ENCODE measurements around the gene COX8A. TPM values are rescaled to one million over a fixed set of nuclear protein-coding genes. Genes with fewer than 3 reads are reported as not detected.

Gene COX8A
- total and polyA plus RNA-seq, 2 of the 13 experiments (the other 11 are each of a cell fraction or from before 2014, with no cell fraction given), result 202 to 406 TPM

GRCh38 chr11:63938479-63939396, 35.7 kb upstream of the COX8A start, which contains the start of gene NAA40 (continued):
- peak; percentile 76 for TF ChIP-seq ZBTB14 (CRISPR knock-in tag; IDR thresholded peaks at IDR 0.05)
- no peak for TF ChIP-seq AHDC1 (CRISPR knock-in tag; IDR thresholded peaks at IDR 0.05; ENCODE audit: borderline replicate concordance)
- TF ChIP-seq FIP1L1 (IDR thresholded peaks at IDR 0.05; ENCODE audit: borderline replicate concordance, insufficient read depth, low read depth, low read length), result no peak
- peak; percentile 56; the same call in 1 of the 2 replicates for TF ChIP-seq ATF2 (CRISPR knock-in tag; IDR thresholded peaks at IDR 0.05)
- no peak for TF ChIP-seq RARG (CRISPR knock-in tag; IDR thresholded peaks at IDR 0.05; ENCODE audit: low read depth)
- TF ChIP-seq, protein P1, sequence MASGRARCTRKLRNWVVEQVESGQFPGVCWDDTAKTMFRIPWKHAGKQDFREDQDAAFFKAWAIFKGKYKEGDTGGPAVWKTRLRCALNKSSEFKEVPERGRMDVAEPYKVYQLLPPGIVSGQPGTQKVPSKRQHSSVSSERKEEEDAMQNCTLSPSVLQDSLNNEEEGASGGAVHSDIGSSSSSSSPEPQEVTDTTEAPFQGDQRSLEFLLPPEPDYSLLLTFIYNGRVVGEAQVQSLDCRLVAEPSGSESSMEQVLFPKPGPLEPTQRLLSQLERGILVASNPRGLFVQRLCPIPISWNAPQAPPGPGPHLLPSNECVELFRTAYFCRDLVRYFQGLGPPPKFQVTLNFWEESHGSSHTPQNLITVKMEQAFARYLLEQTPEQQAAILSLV (CRISPR knock-in tag; IDR thresholded peaks at IDR 0.05; ENCODE audit: borderline replicate concordance), result peak; percentile 53; the same call in 1 of the 2 replicates
- TF ChIP-seq ZNF607 (CRISPR knock-in tag; IDR thresholded peaks at IDR 0.05; ENCODE audit: borderline replicate concordance), result no peak
- TF ChIP-seq, protein P2, sequence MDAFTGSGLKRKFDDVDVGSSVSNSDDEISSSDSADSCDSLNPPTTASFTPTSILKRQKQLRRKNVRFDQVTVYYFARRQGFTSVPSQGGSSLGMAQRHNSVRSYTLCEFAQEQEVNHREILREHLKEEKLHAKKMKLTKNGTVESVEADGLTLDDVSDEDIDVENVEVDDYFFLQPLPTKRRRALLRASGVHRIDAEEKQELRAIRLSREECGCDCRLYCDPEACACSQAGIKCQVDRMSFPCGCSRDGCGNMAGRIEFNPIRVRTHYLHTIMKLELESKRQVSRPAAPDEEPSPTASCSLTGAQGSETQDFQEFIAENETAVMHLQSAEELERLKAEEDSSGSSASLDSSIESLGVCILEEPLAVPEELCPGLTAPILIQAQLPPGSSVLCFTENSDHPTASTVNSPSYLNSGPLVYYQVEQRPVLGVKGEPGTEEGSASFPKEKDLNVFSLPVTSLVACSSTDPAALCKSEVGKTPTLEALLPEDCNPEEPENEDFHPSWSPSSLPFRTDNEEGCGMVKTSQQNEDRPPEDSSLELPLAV (CRISPR knock-in tag; conservative IDR thresholded peaks at IDR 0.05; ENCODE audit: low read depth), result no peak
- no peak; the same call in 1 of the 2 replicates for TF ChIP-seq BATF2 (CRISPR knock-in tag; IDR thresholded peaks at IDR 0.05)
- TF ChIP-seq ZNF546 (CRISPR knock-in tag; conservative IDR thresholded peaks at IDR 0.05), result peak; percentile 71; the same call in 1 of the 2 replicates
- no peak for TF ChIP-seq LCORL (IDR thresholded peaks at IDR 0.05)
- TF ChIP-seq LCORL (CRISPR knock-in tag; IDR thresholded peaks at IDR 0.05), result no peak
- peak; percentile 95 for TF ChIP-seq SP4 (CRISPR knock-in tag; IDR thresholded peaks at IDR 0.05)
- TF ChIP-seq ZSCAN25 (CRISPR knock-in tag; IDR thresholded peaks at IDR 0.05), result peak; percentile 92
- TF ChIP-seq ERF (CRISPR knock-in tag; IDR thresholded peaks at IDR 0.05), result 0 out of 2 replicates have a peak, but pooled peaks have one; percentile 31
- no peak for TF ChIP-seq TCF7L2 (IDR thresholded peaks at IDR 0.05; ENCODE audit: low read depth, low read length)

Measured in HepG2 (cell line).